Activated CD4-positive, alpha-beta T cell treated with anti-CD3 and anti-CD28 coated beads, Interleukin-2, amount 50 U/mL, for 24 hours (primary cell): ENCODE data around the gene GNAL.
A peak's percentile ranks its signal among the peaks of the same experiment; 100 is the strongest.

Experiments
- DNase-seq, 2 donors: peaks; one replicate each; pipeline ENCODE4 v3.0.0-alpha.2; 2020; ENCODE audit warnings: low read depth in 1 of 2, low spot score in 1 of 2

GNAL gene

GRCh38 chr18:11724781-11725180, 35.7 kb downstream of the GNAL start:
- DNase-seq = no peak

- DNase-seq = no peak
These were observed 37.5 kb downstream of the GNAL start for GRCh38 chr18:11726556-11726955.

- DNase-seq = no peak
These were observed 39.2 kb downstream of the GNAL start for GRCh38 chr18:11728249-11728648.

GRCh38 chr18:11729556-11729955, 40.5 kb downstream of the GNAL start:
- no peak for DNase-seq

GRCh38 chr18:11733031-11733430, 44.0 kb downstream of the GNAL start:
- peak; percentile 44 to 53 for DNase-seq

- DNase-seq = no peak
These were observed 47.6 kb downstream of the GNAL start for GRCh38 chr18:11736656-11737055.

GRCh38 chr18:11739893-11740292, 50.8 kb downstream of the GNAL start:
- no peak for DNase-seq

GRCh38 chr18:11740461-11740860, 51.4 kb downstream of the GNAL start:
- DNase-seq = no peak

GRCh38 chr18:11741505-11742145, 52.6 kb downstream of the GNAL start:
- no peak for DNase-seq

- DNase-seq = no peak
These were observed 56.5 kb downstream of the GNAL start for GRCh38 chr18:11745521-11745920.

- DNase-seq = no peak
These were observed 58.2 kb downstream of the GNAL start for GRCh38 chr18:11747286-11747685.

GRCh38 chr18:11747731-11748130, 58.7 kb downstream of the GNAL start:
- no peak for DNase-seq

GRCh38 chr18:11749305-11749704, 60.2 kb downstream of the GNAL start:
- DNase-seq = no peak

- DNase-seq = no peak
These were observed 61.1 kb downstream of the GNAL start for GRCh38 chr18:11750171-11750570.

- no peak for DNase-seq
These were observed 61.7 kb downstream of the GNAL start for GRCh38 chr18:11750581-11751310.

GRCh38 chr18:11751341-11752115, 62.5 kb downstream of the GNAL start:
- no peak for DNase-seq

- DNase-seq = no peak
These were observed 63.2 kb downstream of the GNAL start for GRCh38 chr18:11752116-11752911.

GRCh38 chr18:11754979-11755378, 65.9 kb downstream of the GNAL start:
- no peak for DNase-seq

- no peak for DNase-seq
These were observed 68.1 kb downstream of the GNAL start for GRCh38 chr18:11757084-11757590.

GRCh38 chr18:11759456-11759855, 70.4 kb downstream of the GNAL start:
- DNase-seq = no peak
